Sigmoid colon (tissue), 4 donors: ENCODE data around the gene VPS33B.

ENCODE experiments used
- EP300 ChIP-seq, 4 donors: sonication (generic); formaldehyde crosslinking; IDR thresholded peaks; one replicate each; pipeline ENCODE4 v1.6.1; 2017; ENCODE audit warnings: antibody characterized with exemption in 4 of 4
- POLR2A ChIP-seq, 2 donors: fragments of 450-650 bp; IDR thresholded peaks; one replicate each; pipeline ENCODE4 v1.6.1; 2016; ENCODE audit warnings: antibody characterized with exemption in 2 of 2, mild to moderate bottlenecking in 2 of 2, moderate library complexity in 2 of 2
- TF ChIP-seq, protein P1 (sequence below), 4 experiments: fragments of 450-650 bp in 3 of 4; fragments of 200-600 bp in 1 of 4; IDR thresholded peaks; one replicate each; pipeline ENCODE4 v1.5.1; 2016 to 2019; ENCODE audit warnings: antibody characterized with exemption in 4 of 4, mild to moderate bottlenecking in 3 of 4, moderate library complexity in 2 of 4

DNA sequence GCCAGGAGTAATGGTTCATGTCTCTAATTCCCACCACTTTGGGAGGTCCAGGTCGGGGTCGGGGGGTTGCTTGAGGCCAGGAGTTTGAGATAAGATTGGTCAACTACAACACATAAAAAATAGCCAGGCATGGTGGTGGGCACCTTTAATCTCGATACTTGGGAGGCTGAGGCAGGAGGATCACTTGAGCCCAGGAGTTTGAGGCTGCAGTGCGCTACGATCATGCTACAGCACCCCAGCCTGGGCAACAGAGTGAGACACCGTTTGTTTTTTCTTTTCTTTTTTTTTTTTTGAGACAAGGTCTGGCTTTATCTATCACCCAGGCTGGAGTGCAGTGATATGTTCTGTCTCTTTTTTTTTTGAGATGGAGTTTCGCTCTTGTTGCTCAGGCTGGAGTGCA lies 1.3 kb upstream of the VPS33B start:
- TF ChIP-seq POLR2A (IDR thresholded peaks at IDR 0.05) (no peak), EP300 (IDR thresholded peaks at IDR 0.05) (no peak)
- TF ChIP-seq, protein P1, sequence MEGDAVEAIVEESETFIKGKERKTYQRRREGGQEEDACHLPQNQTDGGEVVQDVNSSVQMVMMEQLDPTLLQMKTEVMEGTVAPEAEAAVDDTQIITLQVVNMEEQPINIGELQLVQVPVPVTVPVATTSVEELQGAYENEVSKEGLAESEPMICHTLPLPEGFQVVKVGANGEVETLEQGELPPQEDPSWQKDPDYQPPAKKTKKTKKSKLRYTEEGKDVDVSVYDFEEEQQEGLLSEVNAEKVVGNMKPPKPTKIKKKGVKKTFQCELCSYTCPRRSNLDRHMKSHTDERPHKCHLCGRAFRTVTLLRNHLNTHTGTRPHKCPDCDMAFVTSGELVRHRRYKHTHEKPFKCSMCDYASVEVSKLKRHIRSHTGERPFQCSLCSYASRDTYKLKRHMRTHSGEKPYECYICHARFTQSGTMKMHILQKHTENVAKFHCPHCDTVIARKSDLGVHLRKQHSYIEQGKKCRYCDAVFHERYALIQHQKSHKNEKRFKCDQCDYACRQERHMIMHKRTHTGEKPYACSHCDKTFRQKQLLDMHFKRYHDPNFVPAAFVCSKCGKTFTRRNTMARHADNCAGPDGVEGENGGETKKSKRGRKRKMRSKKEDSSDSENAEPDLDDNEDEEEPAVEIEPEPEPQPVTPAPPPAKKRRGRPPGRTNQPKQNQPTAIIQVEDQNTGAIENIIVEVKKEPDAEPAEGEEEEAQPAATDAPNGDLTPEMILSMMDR (IDR thresholded peaks at IDR 0.05) = no peak
